OCI-LY7 (cell line): ENCODE results near the gene TMEM165. TPM values are rescaled to one million over a fixed set of nuclear protein-coding genes. Genes with fewer than 3 reads are reported as not detected.

ENCODE experiments used
- BruUV-seq: library from RNA; stranded (reverse); fragments of 400-500 nt; replicated peaks from 2 replicates; lab custom pipeline; 2021; lab: Mats Ljungman, UMichigan
- CTCF ChIA-PET: fragments of 300-600 bp; sonication (Branson Sonifier 250); formaldehyde crosslinking; loops from one replicate; lab custom pipeline; 2022; ENCODE audit warnings: antibody characterized with exemption; ENCODE audit not compliant: unreplicated experiment; lab: Charles Lee
- POLR2A ChIA-PET: fragments of 300-600 bp; sonication (Branson Sonifier 250); formaldehyde crosslinking; loops from one replicate; lab custom pipeline; 2022; ENCODE audit warnings: antibody characterized with exemption; lab: Charles Lee
- DNase-seq: peaks from one replicate; pipeline ENCODE4 v3.0.0-alpha.2; 2015; ENCODE audit warnings: low spot score
- H2AFZ ChIP-seq: fragments of 200-600 bp; sonication (generic), shearing (Covaris generic); 2 replicates; pipeline ENCODE4 v1.6.1; 2014; ENCODE audit warnings: mild to moderate bottlenecking, antibody characterized with exemption, low read length, moderate library complexity
- H3K27ac ChIP-seq: fragments of 200-600 bp; sonication (generic); 2 replicates; pipeline ENCODE4 v1.5.1; 2014; ENCODE audit warnings: mixed run types, low read depth, mild to moderate bottlenecking, moderate library complexity, low read length, inconsistent platforms; ENCODE audit not compliant: poor library complexity, severe bottlenecking
- H3K36me3 ChIP-seq: fragments of 200-600 bp; sonication (generic); 2 replicates; pipeline ENCODE4 v1.6.1; 2014; ENCODE audit warnings: mild to moderate bottlenecking, antibody characterized with exemption, low read length, moderate library complexity, mixed read lengths; ENCODE audit not compliant: insufficient read depth
- H3K4me1 ChIP-seq: fragments of 200-600 bp; sonication (generic); 2 replicates; pipeline ENCODE4 v1.5.1; 2014; ENCODE audit warnings: mild to moderate bottlenecking, low read length; ENCODE audit not compliant: insufficient read depth, poor library complexity, severe bottlenecking
- H3K4me2 ChIP-seq: fragments of 200-600 bp; sonication (generic); 2 replicates; pipeline ENCODE4 v1.6.1; 2014; ENCODE audit warnings: mild to moderate bottlenecking, low read length
- H3K4me3 ChIP-seq: fragments of 200-600 bp; sonication (generic); 2 replicates; pipeline ENCODE4 v1.5.1; 2014; ENCODE audit warnings: mild to moderate bottlenecking, low read depth, low read length; ENCODE audit not compliant: poor library complexity, severe bottlenecking
- H3K79me2 ChIP-seq: fragments of 200-600 bp; sonication (generic); 2 replicates; pipeline ENCODE4 v1.6.1; 2016; ENCODE audit warnings: low read depth, mild to moderate bottlenecking, low read length, moderate library complexity, mixed read lengths; ENCODE audit not compliant: insufficient read depth
- H3K9me2 ChIP-seq: fragments of 200-600 bp; sonication (generic); 2 replicates; pipeline ENCODE4 v1.6.1; 2016; ENCODE audit warnings: mild to moderate bottlenecking, low read length, mixed read lengths; ENCODE audit not compliant: insufficient read depth
- H3K9me3 ChIP-seq: fragments of 200-600 bp; sonication (generic); 2 replicates; pipeline ENCODE4 v1.6.1; 2014; ENCODE audit warnings: mild to moderate bottlenecking, mixed run types, low read length, mixed read lengths
- H4K20me1 ChIP-seq: fragments of 200-600 bp; sonication (generic); 2 replicates; pipeline ENCODE4 v1.6.1; 2014; ENCODE audit warnings: mild to moderate bottlenecking, antibody characterized with exemption, low read length, moderate library complexity, mixed read lengths; ENCODE audit not compliant: insufficient read depth
- CTCF ChIP-seq: fragments of 200-600 bp; sonication (generic); conservative IDR thresholded peaks from 2 replicates; pipeline ENCODE4 v1.5.1; 2014; ENCODE audit warnings: mild to moderate bottlenecking, antibody characterized with exemption, low read length, moderate library complexity, mixed read lengths
- EZH2phosphoT487 ChIP-seq: fragments of 200-600 bp; sonication (generic); IDR thresholded peaks from 2 replicates; pipeline ENCODE4 v1.6.1; 2018; ENCODE audit warnings: low read depth, borderline replicate concordance, mild to moderate bottlenecking, mixed run types, antibody characterized with exemption, low read length, moderate library complexity, mixed read lengths
- intact Hi-C: fragments of 100-400 bp; cut with micrococcal nuclease; formaldehyde crosslinking; loops from one replicate; pipeline ENCODE4 v1.10.0; 2022; ENCODE audit not compliant: unreplicated experiment
- total RNA-seq, 2 experiments: library from RNA; depleted of rRNA in 1 of 2; stranded (reverse); fragments of >200 nt in 1 of 2; shearing (Covaris generic) in 1 of 2; gene quantifications; 2 replicates each; pipeline ENCODE4 v1.2.3, GENCODE V29; 2014 to 2022

The TMEM165 gene
- total RNA-seq, 2 experiments from 2014 or later, result 70.8 to 86.1 TPM

DNA sequence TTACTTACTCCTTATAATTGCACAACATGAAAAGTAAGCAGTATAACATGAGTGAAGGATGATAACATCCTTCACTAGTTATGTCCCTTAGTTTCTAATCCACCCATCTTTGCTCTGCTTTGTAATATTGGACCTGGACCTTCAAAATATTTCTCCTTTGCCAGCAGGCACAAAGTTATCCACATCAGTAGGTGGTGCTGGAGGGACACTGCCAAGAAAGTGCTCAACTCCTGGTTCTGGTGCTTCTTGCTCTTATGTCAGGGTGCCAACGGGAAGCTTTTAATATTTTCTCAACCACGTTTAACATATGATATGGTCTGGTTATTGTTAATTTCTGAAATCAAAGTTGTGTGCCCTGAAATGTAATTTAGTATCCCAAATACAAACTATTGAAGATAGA, 49.1 kb downstream of the TMEM165 start:
- ChIA-PET POLR2A (interaction anchor here (0.7 to 1.0 kb wide), 2 partner anchors 9 to 28 kb away, joined by 3 read pairs; no protein-coding TSS in a partner anchor), CTCF (no interaction called here)
- BruUV-seq, result no TSS peak
- H3K79me2 ChIP-seq, result no peaks in the 10 kb centered on the region
- no peak for DNase-seq
- no peaks in the 10 kb centered on the region for H3K9me2 ChIP-seq
- no peak for TF ChIP-seq EZH2phosphoT487
- 0 out of 2 replicates have a peak, but pooled peaks have one; percentile 23 for TF ChIP-seq CTCF
- H3K36me3 ChIP-seq, result peaks cover 15% of the 10 kb centered on the region; the same call in 1 of the 2 replicates
- no peaks in the 10 kb centered on the region for H3K4me1 ChIP-seq
- no peak overlapping the region for H3K4me2 ChIP-seq
- intact Hi-C loops, result no loop called here
- H4K20me1 ChIP-seq, result no peaks in the 10 kb centered on the region; the same call in 1 of the 2 replicates
- H3K27ac ChIP-seq, result no peak overlapping the region
- H3K9me3 ChIP-seq, result no peaks in the 10 kb centered on the region
- H2AFZ ChIP-seq, result no peak overlapping the region
- H3K4me3 ChIP-seq, result no peak overlapping the region

GRCh38 chr4:55445921-55446577, 50.3 kb downstream of the TMEM165 start:
- Histone ChIP-seq H3K4me2 (no peak overlapping the region), H2AFZ (no peak overlapping the region), H3K27ac (no peak overlapping the region), H3K9me3 (no peaks in the 10 kb centered on the region), H3K4me3 (no peak overlapping the region), H3K79me2 (no peaks in the 10 kb centered on the region), H3K36me3 (peaks cover 10% of the 10 kb centered on the region; the same call in 1 of the 2 replicates), H3K4me1 (no peaks in the 10 kb centered on the region), H4K20me1 (no peaks in the 10 kb centered on the region), H3K9me2 (no peaks in the 10 kb centered on the region)
- 0 out of 2 replicates have a peak, but pooled peaks have one; percentile 23 for TF ChIP-seq CTCF
- no peak for TF ChIP-seq EZH2phosphoT487
- ChIA-PET POLR2A (interaction anchor here (0.6 to 1.2 kb wide), 7 partner anchors 8 to 1323 kb away, joined by 3 to 9 read pairs (median 5); no protein-coding TSS in a partner anchor), CTCF (no interaction called here)
- intact Hi-C loops, result no loop called here
- DNase-seq, result no peak
- BruUV-seq, result no TSS peak

DNA sequence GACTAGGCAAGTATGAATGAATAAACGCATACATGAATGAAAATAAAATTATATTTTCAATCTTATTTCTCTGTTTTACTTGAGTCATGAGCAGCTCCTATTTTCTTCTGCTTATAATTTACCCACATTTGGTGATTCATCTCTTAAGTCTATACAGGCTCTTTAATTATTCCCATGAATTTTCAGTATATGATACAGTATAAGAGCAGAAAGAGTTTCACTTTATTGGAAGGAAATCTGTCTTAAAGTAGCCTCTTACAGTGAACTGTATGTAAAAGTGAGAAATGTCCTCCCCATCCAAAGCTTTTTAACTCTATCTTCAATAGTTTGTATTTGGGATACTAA, 50.8 kb downstream of the TMEM165 start:
- H3K79me2 ChIP-seq, result no peaks in the 10 kb centered on the region
- no peaks in the 10 kb centered on the region for H4K20me1 ChIP-seq
- no TSS peak for BruUV-seq
- H2AFZ ChIP-seq, result no peak overlapping the region
- no peaks in the 10 kb centered on the region for H3K9me2 ChIP-seq
- no peak overlapping the region for H3K4me2 ChIP-seq
- H3K4me3 ChIP-seq, result no peak overlapping the region
- intact Hi-C loops, result no loop called here
- H3K27ac ChIP-seq, result no peak overlapping the region
- DNase-seq, result no peak
- CTCF ChIA-PET, result no interaction called here
- no peaks in the 10 kb centered on the region for H3K4me1 ChIP-seq
- no peaks in the 10 kb centered on the region for H3K9me3 ChIP-seq
- POLR2A ChIA-PET, result interaction anchor here (0.7 to 1.2 kb wide), 2 partner anchors 31 to 147 kb away, joined by 3 to 9 read pairs; no protein-coding TSS in a partner anchor
- no peak for TF ChIP-seq EZH2phosphoT487
- 0 out of 2 replicates have a peak, but pooled peaks have one; percentile 2 for TF ChIP-seq CTCF
- H3K36me3 ChIP-seq, result peaks cover 9% of the 10 kb centered on the region; the same call in 1 of the 2 replicates
